ENCODE results near the gene PLCB2.

The PLCB2 gene

DNA sequence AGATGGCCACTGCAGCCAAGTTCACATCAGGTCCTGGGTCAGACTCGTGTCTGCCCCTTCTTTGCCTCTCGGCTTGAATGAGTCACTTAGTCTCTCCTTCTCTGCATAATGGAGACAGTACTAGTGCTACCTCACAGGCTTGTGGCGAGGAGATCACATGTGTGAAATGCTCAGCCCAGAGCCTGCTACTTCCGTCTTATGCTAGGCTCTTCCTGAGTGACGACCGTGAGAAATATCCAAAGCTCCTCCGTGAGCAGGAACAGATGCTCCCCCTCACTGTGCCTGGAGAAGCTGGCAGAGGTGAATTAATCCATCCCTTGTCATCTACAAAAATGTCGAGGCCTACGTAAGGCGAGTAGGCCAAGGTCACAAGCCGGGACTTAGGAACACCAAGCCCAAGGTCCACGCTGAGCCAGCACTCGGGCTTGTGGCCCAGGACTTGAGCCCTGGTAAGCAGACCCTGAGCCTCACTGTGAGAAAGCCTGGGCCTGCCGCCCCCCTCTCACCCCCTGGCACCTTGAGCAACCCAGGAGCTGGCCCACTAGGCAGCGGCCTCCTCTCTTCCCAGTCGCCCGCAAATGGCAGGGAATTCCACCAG is 51.0 kb downstream of the PLCB2 start:
- TF ChIP-seq, protein P1, sequence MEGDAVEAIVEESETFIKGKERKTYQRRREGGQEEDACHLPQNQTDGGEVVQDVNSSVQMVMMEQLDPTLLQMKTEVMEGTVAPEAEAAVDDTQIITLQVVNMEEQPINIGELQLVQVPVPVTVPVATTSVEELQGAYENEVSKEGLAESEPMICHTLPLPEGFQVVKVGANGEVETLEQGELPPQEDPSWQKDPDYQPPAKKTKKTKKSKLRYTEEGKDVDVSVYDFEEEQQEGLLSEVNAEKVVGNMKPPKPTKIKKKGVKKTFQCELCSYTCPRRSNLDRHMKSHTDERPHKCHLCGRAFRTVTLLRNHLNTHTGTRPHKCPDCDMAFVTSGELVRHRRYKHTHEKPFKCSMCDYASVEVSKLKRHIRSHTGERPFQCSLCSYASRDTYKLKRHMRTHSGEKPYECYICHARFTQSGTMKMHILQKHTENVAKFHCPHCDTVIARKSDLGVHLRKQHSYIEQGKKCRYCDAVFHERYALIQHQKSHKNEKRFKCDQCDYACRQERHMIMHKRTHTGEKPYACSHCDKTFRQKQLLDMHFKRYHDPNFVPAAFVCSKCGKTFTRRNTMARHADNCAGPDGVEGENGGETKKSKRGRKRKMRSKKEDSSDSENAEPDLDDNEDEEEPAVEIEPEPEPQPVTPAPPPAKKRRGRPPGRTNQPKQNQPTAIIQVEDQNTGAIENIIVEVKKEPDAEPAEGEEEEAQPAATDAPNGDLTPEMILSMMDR (IDR thresholded peaks at IDR 0.05; ENCODE audit: low read depth, low read length) = no peak
- no peak for DNase-seq (ENCODE audit: extremely low read depth, low read depth)

DNA sequence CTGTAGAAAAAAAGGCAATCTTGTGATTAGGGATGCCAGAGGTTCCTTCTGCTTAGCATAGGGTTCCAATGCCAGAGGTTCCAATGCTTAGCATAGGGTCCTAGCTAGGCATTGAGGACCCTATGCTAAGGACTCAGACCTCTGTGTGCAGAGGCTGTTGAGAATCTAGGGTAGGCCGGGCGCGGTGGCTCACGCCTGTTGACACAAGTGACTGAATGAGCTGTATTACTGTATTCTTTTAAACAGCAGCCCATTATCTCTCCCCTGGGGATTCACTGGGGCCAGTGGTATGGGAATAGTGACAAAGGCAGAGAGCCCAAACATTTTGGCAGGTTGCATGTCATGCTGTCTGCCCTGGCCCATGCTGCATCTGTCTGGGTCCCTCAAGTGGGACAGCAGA is 52.7 kb downstream of the PLCB2 start:
- no peak for DNase-seq (ENCODE audit: extremely low read depth, low read depth)
- TF ChIP-seq, protein P1 (IDR thresholded peaks at IDR 0.05; ENCODE audit: low read depth, low read length) = no peak

DNA sequence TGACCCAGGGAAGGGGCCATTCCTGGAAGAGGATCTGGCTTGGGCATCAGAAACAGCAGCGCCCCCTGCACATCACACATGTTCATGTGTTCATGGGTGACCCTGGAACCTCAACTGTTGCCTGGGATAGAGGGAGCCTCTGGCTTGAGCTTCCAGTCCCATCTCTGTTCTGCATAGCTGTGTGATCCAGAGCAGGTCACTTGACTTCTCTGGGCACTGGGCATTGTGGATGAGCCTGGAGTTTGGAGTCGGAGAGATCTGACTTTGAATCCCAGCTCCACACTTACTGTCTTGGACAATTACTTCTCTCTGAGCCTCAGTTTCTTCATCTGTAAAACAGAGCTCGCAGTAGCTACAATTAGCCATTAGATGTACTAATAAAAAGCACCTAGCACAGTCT is 53.3 kb downstream of the PLCB2 start:
- TF ChIP-seq, protein P1 (IDR thresholded peaks at IDR 0.05; ENCODE audit: low read depth, low read length) = no peak
- DNase-seq (ENCODE audit: extremely low read depth, low read depth) = no peak

DNA sequence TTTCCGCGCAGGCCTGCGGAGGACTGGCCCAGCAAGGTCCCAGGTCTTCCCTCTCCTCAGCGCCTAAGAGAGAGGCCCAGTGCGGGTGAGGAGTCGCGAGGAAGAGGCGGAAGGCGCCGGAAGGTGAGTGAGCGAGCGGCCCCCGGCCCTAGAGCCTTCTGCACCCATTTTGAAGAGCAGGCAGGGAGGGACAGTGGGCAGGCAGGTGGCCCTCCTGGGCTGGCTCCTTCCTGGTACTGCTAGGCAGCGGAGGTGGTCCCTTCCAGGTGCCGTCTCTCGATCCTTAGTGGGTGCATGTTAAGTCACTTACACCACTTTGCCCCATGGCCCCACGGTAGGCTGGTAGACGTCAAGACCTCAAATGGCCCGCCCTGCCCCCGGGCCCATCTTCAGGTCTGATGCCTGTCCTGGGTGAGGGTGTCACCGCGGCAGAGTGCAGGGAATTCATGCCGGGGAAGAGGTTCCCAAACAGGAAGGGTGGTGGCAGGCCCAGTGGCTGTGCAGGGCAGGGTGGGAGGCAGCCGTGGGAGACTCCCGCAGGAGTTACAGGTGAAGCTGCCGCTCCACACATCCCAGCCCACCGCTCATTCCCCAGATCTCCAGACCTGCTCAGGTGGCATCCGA is 54.5 kb downstream of the PLCB2 start:
- DNase-seq (ENCODE audit: extremely low read depth, low read depth) = no peak
- TF ChIP-seq, protein P1 (IDR thresholded peaks at IDR 0.05; ENCODE audit: low read depth, low read length) = no peak

DNA sequence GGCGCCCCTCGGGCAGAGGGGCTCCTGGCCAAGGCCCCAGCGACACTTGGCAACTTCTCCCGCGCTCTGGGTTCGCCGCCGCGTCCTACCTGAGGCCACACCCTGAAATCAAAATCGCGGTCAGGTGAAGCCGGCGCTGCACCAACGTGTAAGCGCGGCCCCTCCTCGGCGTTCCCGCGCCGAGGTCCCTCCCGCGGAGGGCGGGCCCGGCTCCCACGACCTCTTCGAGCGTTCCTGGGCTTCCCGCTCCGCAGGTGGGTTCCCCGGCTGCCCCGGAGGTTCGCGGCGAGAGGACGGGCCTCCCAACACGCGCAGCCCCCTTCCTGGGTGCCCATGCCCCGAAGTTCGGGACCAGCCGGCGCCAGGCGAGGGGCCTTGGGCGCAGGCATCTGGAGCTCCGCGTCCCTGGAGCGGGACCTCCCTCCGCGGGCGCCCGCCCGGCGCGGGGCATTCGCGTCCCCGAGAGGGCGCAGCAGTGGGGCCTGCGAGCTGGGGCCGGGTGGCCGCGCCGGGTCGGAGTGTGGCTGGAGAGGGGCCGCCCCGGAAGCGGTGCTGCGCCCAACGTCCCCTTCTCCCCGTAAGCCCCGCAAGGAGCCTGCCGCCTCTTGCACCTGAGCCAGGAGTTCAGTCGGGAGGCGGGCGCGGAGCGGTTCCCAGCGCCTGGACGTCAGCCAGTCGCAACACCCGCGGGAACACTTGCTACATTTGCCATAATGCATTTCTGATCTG is 55.1 kb downstream of the PLCB2 start:
- no peak for DNase-seq (ENCODE audit: extremely low read depth, low read depth)
- TF ChIP-seq, protein P1 (IDR thresholded peaks at IDR 0.05; ENCODE audit: low read depth, low read length) = no peak

DNA sequence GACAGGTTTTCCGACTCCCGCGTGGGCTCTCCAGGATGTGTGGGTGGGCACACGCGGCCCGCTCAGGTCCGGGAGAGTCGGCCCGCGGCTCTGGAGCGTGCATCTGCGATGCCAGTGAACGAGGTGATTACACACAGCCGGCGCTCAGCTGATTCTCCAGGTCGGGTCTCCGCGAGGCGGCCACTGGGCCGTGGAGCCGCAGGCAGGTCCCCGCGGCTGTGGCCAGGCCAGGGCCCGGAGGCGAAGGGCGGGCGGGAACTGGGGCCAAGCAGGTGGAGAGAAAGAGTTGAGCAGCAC is 55.6 kb downstream of the PLCB2 start:
- TF ChIP-seq, protein P1 (IDR thresholded peaks at IDR 0.05; ENCODE audit: low read depth, low read length) = no peak
- no peak for DNase-seq (ENCODE audit: extremely low read depth, low read depth)

DNA sequence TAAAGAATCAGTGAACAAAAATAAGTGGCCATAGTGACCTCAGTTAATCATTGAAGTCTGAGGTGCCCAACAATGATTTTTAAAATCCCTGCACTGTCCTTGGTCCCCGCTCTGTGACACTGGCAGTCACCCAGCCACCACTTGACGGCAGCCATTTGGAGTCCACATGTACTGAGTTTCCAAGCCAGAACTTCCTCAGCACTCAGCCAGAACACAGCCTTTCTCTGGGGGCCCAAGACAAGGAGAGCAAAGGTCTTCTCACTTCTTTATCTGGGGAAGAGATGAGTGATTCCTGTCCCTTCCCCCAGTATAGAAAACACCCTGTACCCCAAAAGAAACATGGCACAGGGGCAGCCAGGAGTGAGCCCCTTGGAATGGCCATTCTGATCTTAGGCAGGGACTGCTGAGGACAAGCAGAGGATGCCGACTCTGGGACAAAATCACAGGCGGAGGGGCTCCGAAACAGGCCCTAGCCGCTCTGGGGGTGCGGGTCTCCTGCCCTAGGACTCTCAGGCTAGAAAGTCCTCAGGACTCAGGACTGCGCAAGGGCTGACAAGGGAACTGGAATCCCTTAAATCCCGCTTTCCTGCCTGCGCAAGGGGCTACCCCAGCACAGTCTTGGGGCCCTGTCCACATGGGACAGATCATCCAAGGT is 56.1 kb downstream of the PLCB2 start:
- no peak for DNase-seq (ENCODE audit: extremely low read depth, low read depth)
- TF ChIP-seq, protein P1 (IDR thresholded peaks at IDR 0.05; ENCODE audit: low read depth, low read length) = no peak
